Glutamatergic neuron (in vitro differentiated cells): ENCODE results near the gene ZBED4. TPM values are rescaled to one million over a fixed set of nuclear protein-coding genes. Genes with fewer than 3 reads are reported as not detected.

Source experiments
- DNase-seq: peaks from one replicate; pipeline ENCODE4 v3.0.0; 2022
- H3K27ac Mint-ChIP-seq: one replicate; pipeline ENCODE4 v1.8.0; 2020; ENCODE audit warnings: mild to moderate bottlenecking, mixed read lengths, inconsistent platforms; ENCODE audit not compliant: unreplicated experiment
- H3K27me3 Mint-ChIP-seq: one replicate; pipeline ENCODE4 v1.8.0; 2020; ENCODE audit warnings: mild to moderate bottlenecking, moderate library complexity, mixed read lengths, inconsistent platforms; ENCODE audit not compliant: unreplicated experiment
- H3K36me3 Mint-ChIP-seq: one replicate; pipeline ENCODE4 v1.8.0; 2020; ENCODE audit warnings: mild to moderate bottlenecking, mixed read lengths, inconsistent platforms; ENCODE audit not compliant: unreplicated experiment
- H3K4me1 Mint-ChIP-seq: one replicate; pipeline ENCODE4 v1.8.0; 2020; ENCODE audit warnings: mild to moderate bottlenecking, low read depth, mixed read lengths, inconsistent platforms; ENCODE audit not compliant: unreplicated experiment
- H3K4me3 Mint-ChIP-seq: one replicate; pipeline ENCODE4 v1.8.0; 2020; ENCODE audit warnings: mild to moderate bottlenecking, mixed read lengths, inconsistent platforms; ENCODE audit not compliant: unreplicated experiment
- H3K9me3 Mint-ChIP-seq: one replicate; pipeline ENCODE4 v1.8.0; 2020; ENCODE audit warnings: mild to moderate bottlenecking, moderate library complexity, mixed read lengths, inconsistent platforms; ENCODE audit not compliant: unreplicated experiment
- total RNA-seq: library from RNA; stranded (reverse); fragmentation: NEBNext Ultra II Directional; extraction: Animal tissue kit (Norgen Biotek cat#: 25700); gene quantifications from one replicate; pipeline ENCODE4 v1.2.1, GENCODE V29; 2021; ENCODE audit not compliant: unreplicated experiment
- TF ChIP-seq, protein P1 (sequence below): fragments of 200-600 bp; sonication (generic); IDR thresholded peaks from one replicate; pipeline ENCODE4 v1.5.0; 2021; ENCODE audit not compliant: partially characterized antibody, unreplicated experiment

The ZBED4 gene
- total RNA-seq, 1 donor from 2014 or later = 53.5 TPM

DNA sequence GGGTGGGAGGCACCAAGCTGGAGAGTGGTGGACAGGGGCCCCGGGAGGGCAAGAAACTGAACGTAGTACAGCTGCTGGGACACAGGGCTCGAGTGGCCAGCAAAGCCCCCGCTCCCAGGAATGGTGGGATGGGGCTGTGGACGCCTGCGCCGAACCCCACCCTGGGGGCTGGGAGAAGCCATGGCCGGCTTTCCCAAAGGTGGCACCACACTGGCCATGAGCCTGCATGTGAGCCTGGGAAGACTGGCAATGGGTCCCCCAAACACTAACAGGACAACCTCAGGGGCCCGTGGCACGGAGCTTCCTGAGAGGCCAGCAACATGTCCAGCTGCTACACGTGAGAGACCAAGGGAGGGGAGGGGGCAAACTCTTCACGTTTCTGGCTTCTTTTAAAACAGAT is 60.6 kb downstream of the ZBED4 start:
- Mint-ChIP-seq H3K4me3 (no peak overlapping the region), H3K27ac (no peak overlapping the region), H3K27me3 (peaks cover 3% of the 10 kb centered on the region), H3K4me1 (no peaks in the 10 kb centered on the region), H3K36me3 (no peaks in the 10 kb centered on the region), H3K9me3 (peaks cover 5% of the 10 kb centered on the region)
- TF ChIP-seq, protein P1, sequence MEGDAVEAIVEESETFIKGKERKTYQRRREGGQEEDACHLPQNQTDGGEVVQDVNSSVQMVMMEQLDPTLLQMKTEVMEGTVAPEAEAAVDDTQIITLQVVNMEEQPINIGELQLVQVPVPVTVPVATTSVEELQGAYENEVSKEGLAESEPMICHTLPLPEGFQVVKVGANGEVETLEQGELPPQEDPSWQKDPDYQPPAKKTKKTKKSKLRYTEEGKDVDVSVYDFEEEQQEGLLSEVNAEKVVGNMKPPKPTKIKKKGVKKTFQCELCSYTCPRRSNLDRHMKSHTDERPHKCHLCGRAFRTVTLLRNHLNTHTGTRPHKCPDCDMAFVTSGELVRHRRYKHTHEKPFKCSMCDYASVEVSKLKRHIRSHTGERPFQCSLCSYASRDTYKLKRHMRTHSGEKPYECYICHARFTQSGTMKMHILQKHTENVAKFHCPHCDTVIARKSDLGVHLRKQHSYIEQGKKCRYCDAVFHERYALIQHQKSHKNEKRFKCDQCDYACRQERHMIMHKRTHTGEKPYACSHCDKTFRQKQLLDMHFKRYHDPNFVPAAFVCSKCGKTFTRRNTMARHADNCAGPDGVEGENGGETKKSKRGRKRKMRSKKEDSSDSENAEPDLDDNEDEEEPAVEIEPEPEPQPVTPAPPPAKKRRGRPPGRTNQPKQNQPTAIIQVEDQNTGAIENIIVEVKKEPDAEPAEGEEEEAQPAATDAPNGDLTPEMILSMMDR = no peak
- DNase-seq = no peak

DNA sequence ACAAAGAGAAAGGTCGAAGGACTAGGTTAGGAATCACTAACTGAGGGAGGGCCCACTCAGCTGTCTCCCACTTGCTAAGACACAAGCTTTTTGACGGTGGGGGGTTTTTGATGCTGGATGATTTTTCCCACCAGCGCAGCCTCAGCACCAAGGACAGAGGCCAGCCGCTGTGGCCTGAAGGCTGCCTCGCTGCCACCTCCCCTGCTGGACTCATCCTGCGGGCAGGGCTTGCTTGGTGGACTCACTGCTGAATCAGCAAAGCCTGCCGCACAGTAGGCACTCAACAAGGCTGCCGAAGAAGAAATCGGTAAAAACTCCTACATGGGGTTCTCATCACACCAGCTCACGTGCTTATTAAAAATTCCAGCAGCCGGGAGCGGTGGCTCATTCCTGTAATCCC is 62.0 kb downstream of the ZBED4 start:
- no peak for DNase-seq

DNA sequence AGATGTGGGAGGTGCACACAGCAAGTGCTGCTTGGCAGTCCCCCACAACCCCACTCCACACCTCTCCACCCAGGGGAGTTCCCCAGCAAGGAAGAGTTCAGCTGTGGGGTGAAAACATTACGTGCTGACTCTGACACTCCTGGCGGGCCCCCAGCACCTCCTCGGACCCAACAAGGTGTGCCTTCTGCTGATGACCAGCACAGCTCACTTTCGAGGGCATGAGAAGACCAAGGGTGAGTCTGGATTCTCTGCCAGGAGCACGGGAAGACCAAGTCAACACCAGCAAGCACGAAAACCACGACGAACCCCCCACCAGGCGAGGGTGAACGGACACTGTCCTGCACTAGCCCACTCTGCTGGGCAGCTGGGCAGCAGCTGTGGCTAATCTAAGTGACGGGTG is 63.2 kb downstream of the ZBED4 start:
- no peak overlapping the region for H3K27ac Mint-ChIP-seq
- no peak for DNase-seq
- TF ChIP-seq, protein P1 = no peak
- peak overlapping the region; percentile 90 for H3K4me3 Mint-ChIP-seq
- peaks cover 8% of the 10 kb centered on the region for H3K27me3 Mint-ChIP-seq
- peaks cover 7% of the 10 kb centered on the region for H3K9me3 Mint-ChIP-seq
- peaks cover 3% of the 10 kb centered on the region for H3K4me1 Mint-ChIP-seq
- H3K36me3 Mint-ChIP-seq = no peaks in the 10 kb centered on the region

More for the DNA sequence above, 62.0 kb downstream of the ZBED4 start:
- Mint-ChIP-seq H3K4me1 (peaks cover 3% of the 10 kb centered on the region), H3K27me3 (peaks cover 8% of the 10 kb centered on the region), H3K9me3 (peaks cover 7% of the 10 kb centered on the region), H3K4me3 (no peak overlapping the region), H3K27ac (no peak overlapping the region), H3K36me3 (no peaks in the 10 kb centered on the region)
- TF ChIP-seq, protein P1 = no peak

DNA sequence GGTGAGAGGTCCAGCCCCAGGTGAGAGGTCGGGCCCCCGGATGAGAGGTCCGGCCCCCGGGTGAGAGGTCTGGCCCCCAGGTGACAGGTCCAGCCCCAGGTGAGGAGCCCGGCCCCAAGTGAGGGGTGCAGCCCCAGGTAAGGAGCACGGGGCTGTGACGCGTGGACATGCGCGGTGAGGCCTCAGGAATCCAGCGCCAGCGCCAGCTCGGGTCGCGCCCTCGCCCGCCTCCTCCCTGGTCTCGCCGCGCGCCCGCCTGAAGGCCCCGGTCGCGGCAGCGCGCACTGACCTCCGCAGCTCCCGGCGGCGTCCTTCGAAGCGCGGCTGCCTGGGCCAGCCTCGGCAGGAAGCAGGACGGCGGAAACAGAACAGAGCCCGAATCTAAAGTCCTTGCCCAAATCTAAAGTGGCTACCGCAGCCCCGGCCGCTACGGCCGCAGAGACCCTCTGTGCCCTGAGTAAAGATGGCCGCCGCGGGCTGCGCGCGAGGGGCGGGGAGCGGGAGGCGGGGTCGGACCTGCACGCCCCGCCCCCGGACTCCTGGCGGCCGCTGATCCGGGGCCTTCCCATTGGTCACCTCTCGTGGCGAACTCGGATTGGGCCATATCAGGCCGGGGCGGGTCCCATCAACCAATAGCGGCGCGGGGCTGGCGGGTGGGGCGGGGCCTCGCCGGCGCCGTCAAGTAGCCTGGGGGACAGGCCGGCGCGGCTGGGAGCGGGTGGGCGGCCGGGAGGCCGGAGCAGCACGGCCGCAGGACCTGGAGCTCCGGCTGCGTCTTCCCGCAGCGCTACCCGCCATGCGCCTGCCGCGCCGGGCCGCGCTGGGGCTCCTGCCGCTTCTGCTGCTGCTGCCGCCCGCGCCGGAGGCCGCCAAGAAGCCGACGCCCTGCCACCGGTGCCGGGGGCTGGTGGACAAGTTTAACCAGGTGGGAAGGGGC is 64.6 kb downstream of the ZBED4 start, which contains the start of the genes ALG12 and CRELD2:
Gene ALG12 (minus strand): TSS at position 465 of the 937 bp plus-strand sequence. CDS start 4,673 bp downstream, outside the sequence.
Gene CRELD2 (plus strand): TSS at position 661 of the 937 bp plus-strand sequence. CDS start 136 bp downstream, at position 797.
- peak within 1 kb of the TSS; percentile 90 for H3K4me3 Mint-ChIP-seq
- peaks cover 7% of the 10 kb centered on the region for H3K9me3 Mint-ChIP-seq
- H3K36me3 Mint-ChIP-seq = no peaks in the 10 kb centered on the region
- peak; percentile 99 for DNase-seq
- TF ChIP-seq, protein P1 = no peak
- H3K27me3 Mint-ChIP-seq = peaks cover 5% of the 10 kb centered on the region
- peaks cover 4% of the 10 kb centered on the region for H3K4me1 Mint-ChIP-seq
- H3K27ac Mint-ChIP-seq = peak within 1 kb of the TSS; percentile 64
